ENCODE measurements around the gene CUBN.
"Not testable (repeated sequence)": the region's sequence is repeated elsewhere in the genome, so short reads cannot be mapped to it uniquely, and the experiment has no call there.

CUBN gene

GRCh38 chr10:17141504-17142229 lies 12.1 kb upstream of the CUBN start:
- DNase-seq (ENCODE audit: low read depth, low spot score) = no peak

GRCh38 chr10:17140386-17140761 lies 10.8 kb upstream of the CUBN start:
- no peak for DNase-seq (ENCODE audit: low read depth, low spot score)

- no peak for DNase-seq (ENCODE audit: low read depth, low spot score)
Measured at GRCh38 chr10:17138460-17139042, 8.9 kb upstream of the CUBN start.

DNA sequence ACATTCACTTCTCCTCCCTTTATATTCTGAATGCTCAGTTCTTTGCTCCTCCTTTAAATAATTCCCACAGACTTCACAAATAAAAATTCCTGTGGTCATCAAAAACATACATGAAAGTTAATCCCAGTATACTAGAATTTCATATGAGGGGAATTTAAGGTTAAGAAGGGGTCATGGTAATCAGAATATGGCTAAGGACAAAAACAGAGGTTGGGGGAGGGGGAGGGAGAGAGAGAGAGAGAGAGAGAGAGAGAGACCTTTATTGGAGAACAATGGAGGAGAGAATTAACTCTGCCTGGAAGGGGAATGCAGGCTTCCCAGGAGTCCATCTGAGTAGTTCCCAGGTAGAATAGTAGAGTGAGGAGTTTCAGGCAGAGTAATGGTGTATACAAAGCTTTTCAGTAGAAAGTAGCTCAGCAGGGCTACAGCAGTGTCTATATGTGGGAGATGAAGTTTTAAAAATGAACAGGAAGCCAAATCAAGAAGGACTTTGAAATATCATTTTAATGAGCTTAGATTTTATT lies 5.2 kb upstream of the CUBN start:
- DNase-seq (ENCODE audit: low read depth, low spot score) = no peak

GRCh38 chr10:17134282-17134681 lies 4.7 kb upstream of the CUBN start:
- no peak for DNase-seq (ENCODE audit: low read depth, low spot score)

- no peak for DNase-seq (ENCODE audit: low read depth, low spot score)
Measured at GRCh38 chr10:17128261-17128660, 1.4 kb downstream of the CUBN start.

DNA sequence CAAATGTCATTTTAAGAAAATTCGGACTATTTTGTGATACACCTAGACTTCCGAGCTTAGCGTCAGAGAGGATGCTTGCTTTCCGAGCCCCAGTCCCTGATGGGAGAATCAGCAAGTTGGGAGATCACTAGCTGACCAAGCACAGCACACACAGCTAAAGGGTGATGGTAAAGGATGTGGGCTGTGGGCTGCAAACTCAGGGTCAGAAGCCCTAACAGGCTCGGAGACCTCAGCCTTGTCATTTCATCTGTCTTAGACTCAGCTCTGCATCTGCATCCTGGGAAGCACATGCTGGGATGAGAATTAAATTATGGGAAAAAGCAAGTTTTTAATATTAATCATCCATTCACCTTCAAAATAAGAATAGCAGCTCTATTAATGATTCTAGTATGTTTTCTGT lies 3.3 kb downstream of the CUBN start:
- no peak for DNase-seq (ENCODE audit: low read depth, low spot score)

GRCh38 chr10:17125206-17125893 lies 4.3 kb downstream of the CUBN start:
- no peak for DNase-seq (ENCODE audit: low read depth, low spot score)

- DNase-seq (ENCODE audit: low read depth, low spot score) = no peak
Measured at GRCh38 chr10:17123961-17124360, 5.7 kb downstream of the CUBN start.

DNA sequence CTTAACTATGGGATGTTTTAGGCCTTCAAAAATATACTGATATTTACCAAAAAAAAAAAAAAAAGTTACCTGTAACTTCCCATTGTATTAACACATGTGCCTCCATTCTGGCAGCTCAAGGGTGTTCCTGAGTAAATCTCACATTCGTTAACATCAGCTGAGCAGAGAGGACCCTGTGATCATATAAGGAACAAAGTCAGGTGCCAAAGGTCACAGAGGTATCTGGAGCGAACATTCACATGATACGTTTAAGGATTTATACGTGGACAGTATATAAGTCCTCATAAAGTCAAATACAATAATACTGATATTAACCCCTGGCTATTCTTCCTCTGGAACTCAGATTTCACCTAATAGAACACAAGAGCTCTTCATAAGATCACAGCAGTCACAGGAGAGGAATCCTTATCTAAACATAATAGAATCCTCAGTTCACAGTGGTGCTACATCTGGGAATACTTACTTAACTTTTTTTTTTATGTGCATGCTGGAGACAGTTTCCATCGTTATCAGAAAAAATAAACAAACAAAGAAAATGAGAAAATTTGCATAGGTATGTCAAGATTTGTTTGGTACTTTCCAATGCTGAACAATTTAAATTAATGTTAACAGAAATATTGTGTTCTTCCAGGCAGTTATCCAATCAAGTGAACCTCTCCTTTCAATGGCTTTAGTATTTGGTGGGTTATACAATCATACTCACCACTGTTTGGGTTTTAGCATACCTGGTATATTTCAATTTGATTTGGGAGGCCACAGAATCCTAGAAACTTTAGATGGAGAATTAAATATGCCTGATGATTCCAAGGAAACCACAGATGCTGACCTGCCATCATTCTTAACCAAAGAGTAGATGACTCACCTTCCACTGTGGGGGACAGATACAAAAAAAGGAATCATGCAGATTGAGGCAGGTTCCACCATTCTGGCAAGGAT lies 6.6 kb downstream of the CUBN start:
- no peak for DNase-seq (ENCODE audit: low read depth, low spot score)

- no peak for DNase-seq (ENCODE audit: low read depth, low spot score)
Measured at GRCh38 chr10:17122052-17122451, 7.6 kb downstream of the CUBN start.

- DNase-seq (ENCODE audit: low read depth, low spot score) = no peak
Measured at GRCh38 chr10:17120694-17121093, 8.9 kb downstream of the CUBN start.

DNA sequence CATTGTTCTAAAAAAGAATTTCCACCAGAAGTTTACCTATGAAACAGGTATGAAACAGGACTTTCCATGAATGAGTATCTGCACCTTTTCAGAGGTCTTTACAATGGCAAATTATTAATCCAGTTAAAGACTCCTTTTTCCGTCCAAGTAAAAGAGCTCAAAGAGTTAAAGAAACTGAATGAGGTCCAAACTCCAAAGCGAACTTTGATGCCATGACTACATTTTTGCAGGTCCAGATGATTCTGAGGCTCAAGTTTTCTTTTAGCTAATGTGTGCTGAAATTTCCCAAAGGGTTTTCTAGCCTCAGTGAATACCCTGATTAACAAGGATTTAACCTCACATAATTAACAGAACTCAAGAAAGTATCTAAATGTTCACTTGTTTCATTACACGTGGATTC lies 9.8 kb downstream of the CUBN start:
- no peak for DNase-seq (ENCODE audit: low read depth, low spot score)

- DNase-seq (ENCODE audit: low read depth, low spot score) = no peak
Measured at GRCh38 chr10:17116193-17116592, 13.4 kb downstream of the CUBN start.

DNA sequence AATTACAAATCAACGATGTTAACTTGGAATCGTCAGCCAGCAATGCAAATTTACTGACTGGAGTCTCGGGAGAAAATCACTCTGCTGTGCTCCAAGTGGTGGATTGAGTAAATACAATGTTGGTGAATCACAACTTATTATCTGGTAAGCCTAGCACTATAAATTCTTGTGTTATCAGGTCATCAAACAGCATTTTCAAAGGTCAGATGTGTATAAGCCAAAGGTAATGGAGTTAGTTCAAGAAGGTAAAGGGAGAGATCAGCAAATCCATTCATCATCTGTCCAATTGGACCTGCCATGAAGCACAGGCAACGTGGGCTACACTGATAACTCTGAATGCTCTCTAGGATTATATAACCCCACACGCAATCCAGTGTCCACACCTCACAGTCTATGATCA lies 13.9 kb downstream of the CUBN start:
- DNase-seq (ENCODE audit: low read depth, low spot score) = no peak

DNA sequence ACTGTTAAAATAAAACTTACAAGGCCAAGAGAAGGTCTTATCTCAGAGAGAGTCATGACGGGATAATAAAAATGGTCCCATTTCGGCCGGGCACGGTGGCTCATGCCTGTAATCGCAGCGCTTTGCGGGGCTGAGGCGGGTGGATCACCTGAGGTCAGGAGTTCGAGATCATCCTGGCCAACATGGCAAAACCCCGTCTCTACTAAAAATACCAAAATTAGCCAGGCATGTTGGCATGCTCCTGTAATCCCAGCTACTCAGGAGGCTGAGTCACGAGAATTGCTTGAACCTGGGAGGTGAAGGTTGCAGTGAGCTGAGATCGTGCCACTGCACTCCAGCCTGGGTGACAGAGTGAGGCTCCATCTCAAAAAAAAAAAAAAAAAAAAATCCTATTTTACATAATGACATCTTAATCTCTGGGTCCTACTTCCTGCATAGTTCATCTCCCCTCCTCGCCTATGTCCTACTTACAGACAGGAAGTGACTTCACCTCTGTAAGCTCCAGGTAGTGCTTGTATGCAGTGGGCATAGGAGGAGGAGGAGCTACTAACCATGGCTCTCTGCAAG lies 14.7 kb downstream of the CUBN start:
- not testable (repeated sequence) for DNase-seq (ENCODE audit: low read depth, low spot score)

- DNase-seq (ENCODE audit: low read depth, low spot score) = no peak
Measured at GRCh38 chr10:17113889-17114540, 15.6 kb downstream of the CUBN start.

DNA sequence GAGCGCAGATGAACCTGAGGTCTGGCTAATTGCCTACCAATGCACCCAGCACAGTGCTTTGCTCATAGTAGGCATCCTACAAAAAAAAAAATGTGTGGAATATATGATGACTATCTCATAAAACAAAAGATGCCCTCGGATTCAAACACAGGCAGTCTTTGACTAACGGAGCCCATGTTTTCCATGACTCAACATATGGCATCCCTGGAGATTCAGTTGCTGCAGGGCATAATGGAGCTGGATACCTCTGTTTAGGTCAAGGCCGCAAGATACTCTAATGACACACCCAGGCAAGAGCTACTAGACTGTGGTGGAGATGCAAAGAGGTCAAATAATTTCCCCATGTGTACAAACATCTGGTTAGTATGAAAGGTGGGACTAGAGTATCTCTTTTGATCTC lies 16.3 kb downstream of the CUBN start:
- DNase-seq (ENCODE audit: low read depth, low spot score) = no peak

DNA sequence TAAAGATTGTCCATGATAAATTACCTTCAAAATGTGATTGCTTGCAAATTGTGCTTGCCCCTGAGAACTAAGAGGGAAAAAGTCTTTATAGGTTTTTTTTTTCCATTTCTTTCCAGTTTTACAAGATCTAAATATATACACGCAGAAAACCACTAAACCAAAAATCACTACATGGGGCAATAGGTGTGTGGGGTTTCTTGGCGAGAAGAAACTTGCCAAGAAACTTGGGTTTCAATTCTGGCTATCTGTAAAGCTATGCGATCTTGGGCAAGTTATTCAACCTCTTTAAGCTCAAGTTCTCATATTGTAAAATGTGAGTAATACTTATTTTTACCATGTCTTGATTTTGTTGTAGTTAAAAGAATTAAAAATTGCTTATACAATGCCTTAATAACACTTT lies 17.0 kb downstream of the CUBN start:
- DNase-seq (ENCODE audit: low read depth, low spot score) = no peak

GRCh38 chr10:17109475-17110207 lies 20.0 kb downstream of the CUBN start:
- no peak for DNase-seq (ENCODE audit: low read depth, low spot score)

All from activated CD4-positive, CD25-positive, alpha-beta regulatory T cell treated with anti-CD3 and anti-CD28 coated beads, Interleukin-2, amount 50 U/mL, for 16 hours (primary cell).